PC-3 (cell line): ENCODE data around the gene UBN2. TPM values are rescaled to one million over a fixed set of nuclear protein-coding genes. Genes with fewer than 3 reads are reported as not detected.

Experiments used
- ATAC-seq: fragments of 200-7000 bp; cut with Tn5 transposase; 2 replicates; pipeline ENCODE4 v1.9.1; 2020; ENCODE audit warnings: mild to moderate bottlenecking, moderate library complexity
- BruUV-seq: library from RNA; stranded (reverse); fragments of 400-500 nt; replicated peaks from 2 replicates; lab custom pipeline; 2021; lab: Mats Ljungman, UMichigan
- CTCF ChIA-PET: fragments of 300-600 bp; sonication (Branson Sonifier 250); formaldehyde crosslinking; loops from one replicate; lab custom pipeline; 2022; ENCODE audit warnings: antibody characterized with exemption; lab: Charles Lee
- POLR2A ChIA-PET: fragments of 300-600 bp; sonication (Branson Sonifier 250); formaldehyde crosslinking; loops from one replicate; lab custom pipeline; 2022; ENCODE audit warnings: antibody characterized with exemption; ENCODE audit not compliant: unreplicated experiment; lab: Charles Lee
- DNase-seq: peaks from one replicate; pipeline ENCODE4 v3.0.0-alpha.2; 2015
- H2AFZ ChIP-seq: fragments of 300-600 bp; sonication (generic); 2 replicates; pipeline ENCODE4 v1.6.0; 2016; ENCODE audit warnings: antibody characterized with exemption, low read length
- H3F3A ChIP-seq: fragments of 300-600 bp; sonication (generic); one replicate; pipeline ENCODE4 v1.6.0; 2017; ENCODE audit warnings: antibody characterized with exemption, low read length, control low read depth, mild to moderate bottlenecking; ENCODE audit not compliant: unreplicated experiment
- H3K27ac ChIP-seq: fragments of 300-600 bp; sonication (generic); 2 replicates; pipeline ENCODE4 v1.5.1; 2016; ENCODE audit warnings: mild to moderate bottlenecking, low read length
- H3K27me3 ChIP-seq: fragments of 300-600 bp; sonication (generic); 2 replicates; pipeline ENCODE4 v1.6.1; 2016; ENCODE audit warnings: low read length, mixed read lengths
- H3K36me3 ChIP-seq: fragments of 300-600 bp; sonication (generic); 2 replicates; pipeline ENCODE4 v1.6.1; 2016; ENCODE audit warnings: low read depth, mixed run types, low read length, mixed read lengths
- H3K4me1 ChIP-seq: fragments of 300-600 bp; sonication (generic); 2 replicates; pipeline ENCODE4 v1.5.1; 2016; ENCODE audit warnings: low read length; ENCODE audit not compliant: insufficient read depth
- H3K4me2 ChIP-seq: fragments of 300-600 bp; sonication (generic); 2 replicates; pipeline ENCODE4 v1.6.0; 2016; ENCODE audit warnings: low read length
- H3K4me3 ChIP-seq: fragments of 300-600 bp; sonication (generic); 2 replicates; pipeline ENCODE4 v1.5.1; 2016; ENCODE audit warnings: mild to moderate bottlenecking, low read length, mixed read lengths
- H3K79me2 ChIP-seq: fragments of 300-600 bp; sonication (generic); 2 replicates; pipeline ENCODE4 v1.6.1; 2017; ENCODE audit warnings: low read length, mixed read lengths
- H3K9ac ChIP-seq: fragments of 300-600 bp; sonication (generic); 2 replicates; pipeline ENCODE4 v1.6.0; 2016; ENCODE audit warnings: mild to moderate bottlenecking, low read length
- H3K9me2 ChIP-seq: fragments of 300-600 bp; sonication (generic); replicated peaks from 2 replicates; pipeline ENCODE4 v1.6.1; 2016; ENCODE audit warnings: mixed run types, low read length, mixed read lengths
- H3K9me3 ChIP-seq: fragments of 300-600 bp; sonication (generic); 2 replicates; pipeline ENCODE4 v1.6.1; 2016; ENCODE audit warnings: low read length, mixed read lengths
- H4K20me1 ChIP-seq: fragments of 300-600 bp; sonication (generic); 2 replicates; pipeline ENCODE4 v1.6.1; 2016; ENCODE audit warnings: low read length, mixed read lengths
- CTCF ChIP-seq: fragments of 300-600 bp; sonication (generic); conservative IDR thresholded peaks from 2 replicates; pipeline ENCODE4 v1.5.1; 2017; ENCODE audit warnings: antibody characterized with exemption, low read depth, mild to moderate bottlenecking, low read length
- EZH2 ChIP-seq: fragments of 300-600 bp; sonication (generic); IDR thresholded peaks from one replicate; pipeline ENCODE4 v1.6.1; 2017; ENCODE audit warnings: antibody characterized with exemption, mild to moderate bottlenecking, low read length; ENCODE audit not compliant: unreplicated experiment
- EZH2phosphoT487 ChIP-seq: fragments of 300-600 bp; sonication (generic); IDR thresholded peaks from 2 replicates; pipeline ENCODE4 v1.6.1; 2018; ENCODE audit warnings: mild to moderate bottlenecking, antibody characterized with exemption, low read length, borderline replicate concordance
- intact Hi-C: fragments of 100-400 bp; cut with micrococcal nuclease; formaldehyde crosslinking; loops from 2 replicates; pipeline ENCODE4 v1.9.0; 2023
- total RNA-seq: library from RNA; depleted of rRNA; stranded (reverse); fragments of >200 nt; gene quantifications from 2 replicates; pipeline ENCODE4 v1.2.3, GENCODE V29; 2014

Gene UBN2
- total RNA-seq, 1 experiment from 2014 or later = 2.2 TPM

GRCh38 chr7:139232904-139233303 is 1.9 kb downstream of the UBN2 start:
- Histone ChIP-seq H3K9ac (no peak overlapping the region), H3K9me3 (no peaks in the 10 kb centered on the region), H3K4me3 (peak overlapping the region; percentile 100), H3K36me3 (peaks cover 4% of the 10 kb centered on the region; the same call in 1 of the 2 replicates), H3K4me2 (peak overlapping the region; percentile 91), H4K20me1 (peaks cover 19% of the 10 kb centered on the region; the same call in 1 of the 2 replicates), H3F3A (no peaks in the 10 kb centered on the region), H2AFZ (no peak overlapping the region), H3K4me1 (peaks cover 27% of the 10 kb centered on the region), H3K79me2 (peaks cover 40% of the 10 kb centered on the region), H3K27ac (peak overlapping the region; percentile 59), H3K27me3 (no peaks in the 10 kb centered on the region), H3K9me2 (no peaks in the 10 kb centered on the region)
- DNase-seq = peak; percentile 90
- ChIA-PET CTCF (no interaction called here), POLR2A (interaction anchor here (0.6 to 0.7 kb wide), 2 partner anchors 134 to 830 kb away, joined by 3 read pairs; no protein-coding TSS in a partner anchor)
- peak; percentile 28 for ATAC-seq
- intact Hi-C loops = loop anchor here (1.0 to 10.0 kb wide), 2 partner anchors 122 to 124 kb away; partner anchors contain the start of genes LUC7L2 and ZC3HAV1
- TSS peak; percentile 46 for BruUV-seq
- TF ChIP-seq EZH2phosphoT487 (no peak), CTCF (no peak), EZH2 (no peak)

- no TSS peak for BruUV-seq
- DNase-seq (no peak), ATAC-seq (no peak)
- Histone ChIP-seq H3K27me3 (no peaks in the 10 kb centered on the region), H3K9ac (no peak overlapping the region), H3K4me1 (peaks cover 19% of the 10 kb centered on the region), H3K36me3 (peaks cover 12% of the 10 kb centered on the region; the same call in 1 of the 2 replicates), H3K9me2 (no peaks in the 10 kb centered on the region), H4K20me1 (peaks cover 5% of the 10 kb centered on the region; the same call in 1 of the 2 replicates), H3K79me2 (peaks cover 3% of the 10 kb centered on the region), H3K27ac (no peak overlapping the region), H3F3A (no peaks in the 10 kb centered on the region), H2AFZ (no peak overlapping the region), H3K4me2 (no peak overlapping the region), H3K4me3 (no peak overlapping the region), H3K9me3 (no peaks in the 10 kb centered on the region)
- intact Hi-C loops = no loop called here
- CTCF ChIA-PET = no interaction called here
- POLR2A ChIA-PET = no interaction called here
- TF ChIP-seq EZH2phosphoT487 (no peak), EZH2 (no peak), CTCF (no peak)
Measured at GRCh38 chr7:139241258-139241657, 10.2 kb downstream of the UBN2 start.

- no peak overlapping the region for H3K4me3 ChIP-seq
- H3K27ac ChIP-seq = peak overlapping the region; percentile 38
- no peak for TF ChIP-seq CTCF
- TF ChIP-seq EZH2 = no peak
- no peak for TF ChIP-seq EZH2phosphoT487
- H3K27me3 ChIP-seq = no peaks in the 10 kb centered on the region
- DNase-seq = peak; percentile 80
- H3K4me1 ChIP-seq = peaks cover 19% of the 10 kb centered on the region
- BruUV-seq = no TSS peak
- peak; percentile 90 for ATAC-seq
- no peak overlapping the region for H2AFZ ChIP-seq
- H3F3A ChIP-seq = no peaks in the 10 kb centered on the region
- ChIA-PET CTCF (interaction anchor here (0.5 kb wide), 1 partner anchor 51 kb away, joined by 3 read pairs; no protein-coding TSS in a partner anchor), POLR2A (no interaction called here)
- no peaks in the 10 kb centered on the region for H3K9me2 ChIP-seq
- 0 out of 2 replicates have a peak, but pooled peaks cover 3% of the 10 kb centered on the region for H4K20me1 ChIP-seq
- H3K9me3 ChIP-seq = no peaks in the 10 kb centered on the region
- H3K9ac ChIP-seq = no peak overlapping the region
- H3K36me3 ChIP-seq = peaks cover 9% of the 10 kb centered on the region; the same call in 1 of the 2 replicates
- H3K79me2 ChIP-seq = no peaks in the 10 kb centered on the region
- H3K4me2 ChIP-seq = peak overlapping the region; percentile 40
- intact Hi-C loops = no loop called here
Measured at GRCh38 chr7:139242741-139243281, 11.8 kb downstream of the UBN2 start.
